Body of pancreas (tissue), 4 donors: Measurements from ENCODE around the gene SLC39A13.

Source experiments
- CTCF ChIP-seq, 7 experiments: fragments of 450-650 bp in 4 of 7; fragments of 200-600 bp in 3 of 7; sonication (generic) in 3 of 7; IDR thresholded peaks; one replicate each; pipeline ENCODE4 v1.5.1; 2016 to 2019; ENCODE audit warnings: antibody characterized with exemption in 7 of 7
- POLR2A ChIP-seq, 3 donors: fragments of 450-650 bp; IDR thresholded peaks; one replicate each; pipeline ENCODE4 v1.6.1; 2016; ENCODE audit warnings: antibody characterized with exemption in 3 of 3, mild to moderate bottlenecking in 2 of 3

GRCh38 chr11:47359586-47359985 is 48.8 kb upstream of the SLC39A13 start:
- no peak for TF ChIP-seq CTCF (IDR thresholded peaks at IDR 0.05)
- TF ChIP-seq POLR2A (IDR thresholded peaks at IDR 0.05), result no peak
